Measurements from ENCODE around the gene BTBD9. TPM values are rescaled to one million over a fixed set of nuclear protein-coding genes. Genes with fewer than 3 reads are reported as not detected.

The BTBD9 gene
- total and polyA plus RNA-seq, 9 of the 15 experiments (the other 6 are each of a cell fraction or from before 2014, with no cell fraction given), result 0.08 to 1.6 (median 0.58) TPM

DNA sequence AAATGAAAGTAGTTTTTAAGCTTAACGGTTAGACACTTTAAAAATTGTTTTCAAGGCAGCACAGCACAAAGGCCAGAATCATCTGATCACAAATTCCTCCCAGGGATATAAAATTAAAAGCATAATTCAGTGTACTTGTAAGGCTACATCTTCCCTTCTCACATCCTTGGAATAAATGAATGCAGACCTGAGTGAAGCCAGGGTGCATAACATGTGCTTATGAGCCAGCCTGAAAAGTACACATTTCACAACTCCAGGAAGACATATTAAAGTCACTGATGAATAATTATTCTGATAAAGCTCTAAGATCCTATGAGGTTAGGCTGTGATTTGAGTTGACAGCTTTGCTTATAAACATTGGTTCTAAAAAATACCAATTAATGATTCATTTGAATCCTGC is 163.6 kb downstream of the BTBD9 start (continued):
- TF ChIP-seq PTBP1 (IDR thresholded peaks at IDR 0.05; ENCODE audit: low read depth, low read length) (no peak), CBX2 (IDR thresholded peaks at IDR 0.05; ENCODE audit: insufficient read depth, low read length, poor library complexity, severe bottlenecking) (no peak), JUN (IDR thresholded peaks at IDR 0.05; ENCODE audit: borderline replicate concordance, low read depth, low read length) (no peak), JUN (CRISPR knock-in tag; IDR thresholded peaks at IDR 0.05; ENCODE audit: borderline replicate concordance) (no peak), ZNF282 (CRISPR knock-in tag; IDR thresholded peaks at IDR 0.05) (no peak), ZNF584 (CRISPR knock-in tag; IDR thresholded peaks at IDR 0.05; ENCODE audit: low read depth) (no peak), MYC (IDR thresholded peaks at IDR 0.05; ENCODE audit: low read depth, low read length) (no peak), MYC (CRISPR knock-in tag; IDR thresholded peaks at IDR 0.05; ENCODE audit: borderline replicate concordance, low read depth) (no peak)

DNA sequence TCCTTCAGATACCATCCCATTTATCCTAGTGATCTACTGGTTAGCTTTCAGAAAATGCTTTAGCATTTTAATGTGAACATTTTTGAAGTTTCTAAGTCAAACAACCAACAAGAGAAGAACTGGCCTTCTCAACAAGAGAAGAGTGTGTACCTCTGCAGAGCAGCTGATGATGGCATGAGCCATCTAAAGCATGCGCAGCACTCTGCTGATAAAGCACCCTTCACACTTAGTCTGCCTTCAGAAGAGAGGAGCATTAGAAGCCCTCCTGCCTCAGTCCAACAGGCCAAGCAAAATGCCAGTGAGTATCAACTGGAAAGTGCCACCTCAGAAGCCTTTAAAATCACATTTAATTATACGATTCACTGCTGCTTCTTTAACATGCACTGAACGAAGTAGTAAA is 169.2 kb downstream of the BTBD9 start:
- in situ Hi-C loops (cut with MboI) (no loop called here), intact Hi-C loops (cut with micrococcal nuclease) (no loop called here)
- Histone ChIP-seq H3K9me3 (replicated peaks; ENCODE audit: control insufficient read depth, insufficient read depth, low read depth, low read length) (0 out of 2 replicates have a peak, but pooled peaks cover 2% of the 10 kb centered on the region), H3K9me1 (ENCODE audit: control insufficient read depth, insufficient read depth, low read length) (no peaks in the 10 kb centered on the region), H3K4me1 (replicated peaks in 1 of 2; ENCODE audit: control insufficient read depth in 2 of 2, insufficient read depth in 2 of 2, low read length in 2 of 2) (no peaks in the 10 kb centered on the region), H3K27ac (ENCODE audit: extremely low read depth, low read depth, low read length) (no peak overlapping the region), H4K20me1 (replicated peaks; ENCODE audit: control insufficient read depth, insufficient read depth, low read length) (no peaks in the 10 kb centered on the region), H2AFZ (ENCODE audit: low read depth, low read length) (no peak overlapping the region), H3K36me3 (ENCODE audit: control insufficient read depth, insufficient read depth, low read length) (no peaks in the 10 kb centered on the region), H3K4me3 (no peak overlapping the region), H3K4me2 (ENCODE audit: insufficient read depth, low read length) (no peak overlapping the region), H3K9ac (ENCODE audit: insufficient read depth in 1 of 2, low read depth in 2 of 2, low read length in 2 of 2) (no peak overlapping the region), H3K27me3 (ENCODE audit: control insufficient read depth in 2 of 2, insufficient read depth in 2 of 2, low read length in 2 of 2) (peaks cover 6 to 7% of the 10 kb centered on the region in 2 experiments; a peak in 2 of 5 replicates), H3K79me2 (ENCODE audit: control insufficient read depth, insufficient read depth, low read length) (no peaks in the 10 kb centered on the region)
- ATAC-seq (no peak), DNase-seq (ENCODE audit: extremely low read depth in 1 of 4, low spot score in 3 of 4) (no peak), FAIRE-seq (no peak)
- ChIA-PET POLR2A (interaction anchor here (0.7 kb wide), 1 partner anchor 39 kb away, joined by 3 read pairs; no protein-coding TSS in a partner anchor), CTCF (ENCODE audit: low intra/inter-chr PET ratio) (no interaction called here)
- no TSS peak for BruUV-seq (replicated peaks)
- 2% methylated on average over 3 of the region's 3 CpGs for WGBS (ENCODE audit: insufficient coverage, low coverage, missing lambda C conversion rate)
- TF ChIP-seq, protein P1, sequence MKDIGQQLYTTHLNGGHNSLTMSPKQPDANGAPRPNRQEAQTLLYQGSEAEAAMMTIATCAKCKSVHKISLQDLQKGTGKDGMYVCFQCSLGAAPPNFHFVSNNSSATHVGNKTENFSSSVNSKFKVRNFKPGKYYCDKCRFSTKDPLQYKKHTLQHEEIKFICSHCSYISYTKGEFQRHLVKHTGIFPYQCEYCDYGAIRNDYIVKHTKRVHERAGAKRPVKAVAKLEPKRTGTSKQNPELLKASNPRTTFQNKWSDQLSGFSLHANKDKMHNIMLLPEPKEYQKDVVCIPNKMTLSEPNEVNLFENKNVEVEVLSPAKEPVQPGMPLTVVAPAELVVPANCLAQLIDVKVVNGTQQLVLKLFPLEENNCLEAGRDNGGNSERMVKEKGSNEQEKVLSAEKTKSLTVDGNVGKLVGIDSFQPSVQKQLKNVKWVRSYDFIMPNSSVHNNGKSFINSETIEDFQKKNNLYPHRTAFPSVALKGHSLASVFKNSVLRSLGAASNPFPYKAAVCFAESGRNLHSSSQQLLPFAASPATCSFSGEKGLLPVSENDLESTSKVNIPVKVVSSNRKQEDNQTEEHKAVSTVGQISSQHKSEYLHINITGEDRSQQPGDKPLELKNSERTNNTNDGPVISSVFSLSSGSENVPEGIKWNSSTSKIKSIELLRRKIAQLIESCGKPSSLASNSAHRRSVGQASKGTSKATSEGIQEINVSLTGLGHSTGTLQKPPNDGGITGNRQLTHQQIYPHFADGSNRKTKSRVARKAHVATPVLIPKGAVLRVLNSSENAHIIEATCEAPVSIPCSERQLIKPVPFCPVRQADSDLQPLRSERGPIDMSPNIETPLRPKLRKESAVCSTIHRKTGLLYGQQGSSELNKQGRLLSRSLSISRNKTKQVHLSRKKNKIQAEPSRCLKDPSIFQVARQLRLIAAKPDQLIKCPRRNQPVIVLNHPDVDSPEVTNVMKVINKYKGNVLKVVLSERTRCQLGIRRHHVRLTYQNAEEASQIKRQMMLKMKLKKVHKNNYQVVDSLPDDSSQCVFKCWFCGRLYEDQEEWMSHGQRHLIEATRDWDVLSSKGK (CRISPR knock-in tag; IDR thresholded peaks at IDR 0.05), result no peak
- TF ChIP-seq MEIS2 (IDR thresholded peaks at IDR 0.05; ENCODE audit: partially characterized antibody), result no peak
- TF ChIP-seq KDM2B (CRISPR knock-in tag; IDR thresholded peaks at IDR 0.05), result no peak
- TF ChIP-seq CHD2 (IDR thresholded peaks at IDR 0.05; ENCODE audit: low read depth, low read length), result no peak
- TF ChIP-seq ZNF274 (IDR thresholded peaks at IDR 0.05; ENCODE audit: borderline replicate concordance, low read depth, low read length), result no peak
- TF ChIP-seq ZSCAN29 (IDR thresholded peaks at IDR 0.05), result no peak
- TF ChIP-seq TAF7 (tag; IDR thresholded peaks at IDR 0.05), result no peak
- no peak for TF ChIP-seq ZKSCAN8 (CRISPR knock-in tag; IDR thresholded peaks at IDR 0.05)
